Mucosa of rectum (tissue), 2 donors: ENCODE results near the gene SCRT2.
A peak's percentile ranks its signal among the peaks of the same experiment; 100 is the strongest.

ENCODE experiments used
- H3K27ac ChIP-seq, 2 donors: one replicate each; pipeline ENCODE4 v1.7.0; 2013; ENCODE audit warnings: inconsistent platforms in 2 of 2, low read depth in 2 of 2, low read length in 2 of 2
- H3K27me3 ChIP-seq, 2 donors: one replicate each; pipeline ENCODE4 v1.7.0; 2013; ENCODE audit warnings: low read length in 2 of 2; ENCODE audit not compliant: control insufficient read depth in 2 of 2, insufficient read depth in 2 of 2
- H3K36me3 ChIP-seq, 2 donors: one replicate each; pipeline ENCODE4 v1.7.0; 2013; ENCODE audit warnings: low read length in 2 of 2; ENCODE audit not compliant: control insufficient read depth in 2 of 2, insufficient read depth in 2 of 2
- H3K4me1 ChIP-seq, 2 donors: one replicate each; pipeline ENCODE4 v1.7.0; 2013; ENCODE audit warnings: low read length in 2 of 2, mild to moderate bottlenecking in 1 of 2; ENCODE audit not compliant: control insufficient read depth in 2 of 2, insufficient read depth in 2 of 2
- H3K4me3 ChIP-seq, 2 donors: one replicate each; pipeline ENCODE4 v1.7.0; 2013; ENCODE audit warnings: low read length in 2 of 2
- H3K9ac ChIP-seq, 2 donors: one replicate each; pipeline ENCODE4 v1.7.0; 2013; ENCODE audit warnings: low read length in 2 of 2, low read depth in 1 of 2, mild to moderate bottlenecking in 1 of 2
- H3K9me3 ChIP-seq, 2 donors: one replicate each; pipeline ENCODE4 v1.7.0; 2013; ENCODE audit warnings: low read length in 2 of 2; ENCODE audit not compliant: control insufficient read depth in 2 of 2
- donor health status: healthy.
- donor health status: Normal muscosa, but diverticular disease.

Gene SCRT2

DNA sequence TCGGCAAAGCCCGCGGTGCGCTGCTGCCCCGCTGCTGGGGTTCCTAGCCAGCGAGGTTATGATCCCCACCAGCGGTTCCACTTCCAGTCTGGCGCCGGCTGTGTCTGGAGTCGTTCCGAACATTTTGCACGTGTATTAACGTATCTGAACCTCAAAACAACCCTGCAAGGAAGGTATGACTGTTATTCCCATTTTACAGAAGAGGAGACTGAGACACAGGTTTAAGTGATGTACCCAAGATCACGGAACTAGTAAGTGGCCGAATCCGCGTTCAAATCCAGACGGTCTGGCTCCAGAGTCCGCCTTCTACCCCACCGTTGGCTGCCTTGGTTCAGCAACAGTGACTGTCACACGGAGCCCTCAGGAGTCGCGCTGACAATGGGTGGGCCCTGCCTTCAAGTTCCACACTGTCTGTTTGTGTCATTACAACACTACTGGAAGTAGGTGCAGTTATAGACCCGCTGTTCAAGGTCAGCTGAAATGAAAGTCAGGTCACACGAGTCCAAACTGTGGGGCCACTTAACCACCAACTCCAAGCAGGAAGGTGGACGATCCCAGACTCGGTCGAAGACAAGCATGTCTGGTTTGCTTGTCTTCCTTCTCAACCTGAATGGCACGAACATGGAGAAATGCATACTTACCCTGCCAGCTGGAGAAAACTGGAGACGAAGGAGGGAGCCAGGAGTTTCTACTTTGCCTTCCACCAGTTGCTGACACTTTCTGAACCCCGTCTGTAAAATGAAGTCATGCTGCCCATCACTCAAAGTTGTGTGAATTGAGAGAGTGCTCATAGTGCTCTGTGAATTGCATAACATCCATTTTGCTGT is 21.8 kb downstream of the SCRT2 start:
- Histone ChIP-seq H3K27ac (peak overlapping the region; percentile 41 to 74), H3K9ac (peak overlapping the region; percentile 26 to 79), H3K27me3 (peaks cover 0 to 10% of the 10 kb centered on the region in 2 donors)

GRCh38 chr20:653110-653589 is 22.5 kb downstream of the SCRT2 start, which contains the start of gene SRXN1:
SRXN1 (minus strand) TSS chr20:653200; CDS start chr20:653185, 15 bp downstream.
- Histone ChIP-seq H3K27ac (peak within 1 kb of the TSS; percentile 41 to 74), H3K4me3 (peak within 1 kb of the TSS; percentile 83 to 88), H3K4me1 (peaks cover 17% of the 10 kb centered on the region in 2 donors), H3K36me3 (peaks cover 6 to 9% of the 10 kb centered on the region in 2 donors), H3K9ac (peak within 1 kb of the TSS; percentile 64 to 79), H3K27me3 (peaks cover 0 to 5% of the 10 kb centered on the region in 2 donors), H3K9me3 (no peaks in the 10 kb centered on the region)

More for the DNA sequence above, 21.8 kb downstream of the SCRT2 start:
- Histone ChIP-seq H3K9me3 (no peaks in the 10 kb centered on the region), H3K4me3 (peak overlapping the region; percentile 76 to 83), H3K36me3 (peaks cover 0 to 3% of the 10 kb centered on the region in 2 donors), H3K4me1 (peaks cover 17% of the 10 kb centered on the region in 2 donors)

GRCh38 chr20:652615-653109 is 22.9 kb downstream of the SCRT2 start:
- H3K27ac ChIP-seq: peak overlapping the region; percentile 7 to 74
- H3K9ac ChIP-seq: peak overlapping the region; percentile 64 to 79
- peak overlapping the region; percentile 83 to 88 for H3K4me3 ChIP-seq

DNA sequence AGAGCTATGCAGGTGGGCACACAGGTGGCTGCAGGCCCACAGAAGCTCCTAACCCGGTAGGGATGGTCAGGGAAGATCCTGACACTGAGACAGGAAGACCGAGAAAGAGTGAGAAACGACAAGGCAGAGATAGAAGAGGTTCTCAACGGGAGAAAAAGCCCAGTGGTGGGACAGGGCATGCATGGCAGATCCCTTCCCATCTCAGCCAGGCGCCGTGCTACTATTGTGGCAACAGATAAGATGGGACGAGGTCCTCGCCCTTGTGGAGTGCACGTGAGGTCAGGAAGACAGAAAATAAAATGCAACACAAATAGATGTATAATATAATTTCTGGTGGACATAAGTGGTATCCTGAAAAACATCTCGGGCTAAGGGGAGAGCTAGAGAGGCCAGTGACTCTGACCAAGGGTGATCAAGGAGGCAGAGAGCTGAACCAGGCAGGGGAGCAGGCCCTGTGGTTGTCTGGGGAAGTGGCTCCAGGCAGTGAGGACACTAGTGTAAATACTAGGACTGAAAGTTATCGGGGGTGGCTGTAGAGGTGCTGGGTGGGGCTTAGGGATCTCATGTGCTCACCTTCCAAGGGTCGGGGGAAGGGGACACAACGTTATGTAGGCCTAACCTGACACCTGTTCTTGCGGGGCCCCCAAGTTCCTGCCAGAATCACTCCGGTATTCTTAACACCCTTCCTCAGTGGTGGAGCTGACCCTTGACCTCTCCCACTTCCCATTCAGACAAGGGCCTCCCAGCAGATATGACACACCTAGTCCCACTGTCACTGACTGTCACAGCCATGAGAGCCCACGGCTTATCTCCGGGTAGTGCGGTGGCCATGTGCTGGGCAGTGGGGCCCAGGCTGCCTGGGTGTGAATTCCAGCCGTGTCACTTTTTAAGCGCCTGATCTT is 23.6 kb downstream of the SCRT2 start:
- Histone ChIP-seq H3K9me3 (no peaks in the 10 kb centered on the region), H3K4me1 (peaks cover 17% of the 10 kb centered on the region in 2 donors), H3K4me3 (peak overlapping the region; percentile 83 to 88), H3K9ac (peak overlapping the region in 1 of 2 donors; percentile 79), H3K27me3 (no peaks in the 10 kb centered on the region), H3K36me3 (peaks cover 16% of the 10 kb centered on the region in 2 donors), H3K27ac (peak overlapping the region in 1 of 2 donors; percentile 7)

More at GRCh38 chr20:652615-653109, 22.9 kb downstream of the SCRT2 start:
- H3K9me3 ChIP-seq: no peaks in the 10 kb centered on the region
- peaks cover 11 to 12% of the 10 kb centered on the region in 2 donors for H3K36me3 ChIP-seq
- peaks cover 17% of the 10 kb centered on the region in 2 donors for H3K4me1 ChIP-seq
- H3K27me3 ChIP-seq: peaks cover 0 to under 1% of the 10 kb centered on the region in 2 donors

- no peaks in the 10 kb centered on the region for H3K27me3 ChIP-seq
- H3K9ac ChIP-seq: no peak overlapping the region
Measured at GRCh38 chr20:650954-651353, 24.6 kb downstream of the SCRT2 start.

DNA sequence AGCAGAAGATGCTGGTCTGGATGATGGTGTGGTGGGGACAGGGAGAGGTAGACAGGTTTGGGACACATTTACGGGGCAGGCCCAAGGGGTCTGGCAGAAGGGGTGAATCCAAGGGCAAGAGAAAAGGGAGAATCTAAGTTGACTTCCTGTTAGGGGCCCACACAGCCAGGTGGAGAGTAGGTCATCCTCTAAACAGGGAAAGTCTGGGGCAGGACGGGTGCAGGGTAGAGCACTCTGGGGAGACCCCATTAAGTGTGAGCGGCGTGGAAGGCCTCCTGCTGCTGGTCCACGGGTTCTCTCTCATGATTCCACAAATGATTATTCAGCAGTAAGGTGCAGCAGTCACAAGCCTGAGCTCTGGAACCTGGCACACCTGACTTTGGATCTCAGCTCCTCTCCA is 25.3 kb downstream of the SCRT2 start:
- H3K4me3 ChIP-seq: no peak overlapping the region
- H3K9ac ChIP-seq: no peak overlapping the region
- H3K36me3 ChIP-seq: peaks cover 16% of the 10 kb centered on the region in 2 donors
- no peaks in the 10 kb centered on the region for H3K9me3 ChIP-seq
- no peak overlapping the region for H3K27ac ChIP-seq
- H3K27me3 ChIP-seq: no peaks in the 10 kb centered on the region
- H3K4me1 ChIP-seq: peaks cover 17 to 21% of the 10 kb centered on the region in 2 donors

More at GRCh38 chr20:650954-651353, 24.6 kb downstream of the SCRT2 start:
- Histone ChIP-seq H3K27ac (no peak overlapping the region), H3K36me3 (peaks cover 16% of the 10 kb centered on the region in 2 donors), H3K4me3 (no peak overlapping the region), H3K4me1 (peaks cover 17% of the 10 kb centered on the region in 2 donors), H3K9me3 (no peaks in the 10 kb centered on the region)

- Histone ChIP-seq H3K4me1 (peaks cover 8 to 10% of the 10 kb centered on the region in 2 donors), H3K27ac (no peak overlapping the region), H3K36me3 (peaks cover 16% of the 10 kb centered on the region in 2 donors)
Measured at GRCh38 chr20:647479-648019, 28.1 kb downstream of the SCRT2 start.

GRCh38 chr20:646868-647233 is 28.8 kb downstream of the SCRT2 start:
- Histone ChIP-seq H3K27me3 (peaks cover 3 to 4% of the 10 kb centered on the region in 2 donors), H3K4me1 (peaks cover 3 to 4% of the 10 kb centered on the region in 2 donors), H3K9me3 (no peaks in the 10 kb centered on the region), H3K9ac (no peak overlapping the region), H3K4me3 (no peak overlapping the region), H3K36me3 (peaks cover 16% of the 10 kb centered on the region in 2 donors), H3K27ac (no peak overlapping the region)

More at GRCh38 chr20:647479-648019, 28.1 kb downstream of the SCRT2 start:
- Histone ChIP-seq H3K4me3 (no peak overlapping the region), H3K9ac (no peak overlapping the region), H3K9me3 (no peaks in the 10 kb centered on the region), H3K27me3 (peaks cover 3 to 4% of the 10 kb centered on the region in 2 donors)

- H3K4me1 ChIP-seq: peaks cover 0 to 4% of the 10 kb centered on the region in 2 donors
- peaks cover 16% of the 10 kb centered on the region in 2 donors for H3K36me3 ChIP-seq
- H3K27ac ChIP-seq: no peak overlapping the region
- peaks cover 3 to 4% of the 10 kb centered on the region in 2 donors for H3K27me3 ChIP-seq
- H3K9me3 ChIP-seq: no peaks in the 10 kb centered on the region
- H3K4me3 ChIP-seq: no peak overlapping the region
- H3K9ac ChIP-seq: no peak overlapping the region
Measured at GRCh38 chr20:646107-646867, 29.3 kb downstream of the SCRT2 start.
